WTC11 (cell line): Measurements from ENCODE around the gene CES5A. TPM values are rescaled to one million over a fixed set of nuclear protein-coding genes. Genes with fewer than 3 reads are reported as not detected.

ENCODE experiments used
- ATAC-seq: fragments of 200-7000 bp; cut with Tn5 transposase; 2 replicates; pipeline ENCODE4 v1.10.0; 2021; ENCODE audit warnings: mild to moderate bottlenecking, moderate library complexity
- CTCF ChIA-PET: fragments of 300-600 bp; sonication (Branson Sonifier 250); formaldehyde crosslinking; loops from one replicate; lab custom pipeline; 2021; ENCODE audit warnings: antibody characterized with exemption; lab: Charles Lee
- POLR2A ChIA-PET: fragments of 350-600 bp; sonication (Branson Sonifier 250); formaldehyde crosslinking; loops from one replicate; lab custom pipeline; 2021; ENCODE audit warnings: antibody characterized with exemption; lab: Charles Lee
- DNase-seq: peaks from one replicate; pipeline ENCODE4 v3.0.0; 2021; ENCODE audit warnings: low spot score
- H3K27ac Mint-ChIP-seq: 2 replicates; pipeline ENCODE4 v1.8.0; 2021; ENCODE audit warnings: mixed read lengths
- H3K27me3 Mint-ChIP-seq: 2 replicates; pipeline ENCODE4 v1.8.0; 2021; ENCODE audit warnings: low read depth, mild to moderate bottlenecking, moderate library complexity, mixed read lengths
- H3K36me3 Mint-ChIP-seq: 2 replicates; pipeline ENCODE4 v1.8.0; 2021; ENCODE audit warnings: mixed read lengths
- H3K4me1 Mint-ChIP-seq: 2 replicates; pipeline ENCODE4 v1.8.0; 2022; ENCODE audit warnings: mixed read lengths
- H3K4me3 Mint-ChIP-seq: 2 replicates; pipeline ENCODE4 v1.8.0; 2021; ENCODE audit warnings: mild to moderate bottlenecking, moderate library complexity, mixed read lengths
- H3K9me3 Mint-ChIP-seq: 2 replicates; pipeline ENCODE4 v1.8.0; 2021; ENCODE audit warnings: mixed read lengths
- ARID4B ChIP-seq: sonication (generic); formaldehyde crosslinking; IDR thresholded peaks from 2 replicates; pipeline ENCODE4 v1.8.0; 2023; ENCODE audit warnings: missing genetic modification reagents, mild to moderate bottlenecking, borderline replicate concordance
- ATF1 ChIP-seq: sonication (generic); formaldehyde crosslinking; IDR thresholded peaks from 2 replicates; pipeline ENCODE4 v1.8.1; 2023; ENCODE audit warnings: mild to moderate bottlenecking, moderate library complexity, missing genetic modification reagents
- CDX4 ChIP-seq: fragments of 250-450 bp; sonication (Bioruptor Pico); IDR thresholded peaks from 2 replicates; pipeline ENCODE4 v1.9.0; 2021; ENCODE audit warnings: moderate library complexity, mild to moderate bottlenecking, inconsistent platforms, borderline replicate concordance
- ESRRA ChIP-seq: sonication (generic); formaldehyde crosslinking; IDR thresholded peaks from 2 replicates; pipeline ENCODE4 v1.8.1; 2022; ENCODE audit warnings: mild to moderate bottlenecking, missing genetic modification reagents, borderline replicate concordance
- FOXJ3 ChIP-seq: sonication (generic); formaldehyde crosslinking; IDR thresholded peaks from 2 replicates; pipeline ENCODE4 v1.9.0; 2021; ENCODE audit warnings: missing genetic modification reagents, mild to moderate bottlenecking, borderline replicate concordance
- GABPB1 ChIP-seq: sonication (generic); formaldehyde crosslinking; IDR thresholded peaks from 2 replicates; pipeline ENCODE4 v1.8.1; 2023; ENCODE audit warnings: mild to moderate bottlenecking, missing genetic modification reagents
- MXD4 ChIP-seq: fragments of 250-450 bp; sonication (Bioruptor Pico); IDR thresholded peaks from 2 replicates; pipeline ENCODE4 v1.8.0; 2021; ENCODE audit warnings: mild to moderate bottlenecking, moderate library complexity, borderline replicate concordance
- NFYB ChIP-seq: sonication (generic); formaldehyde crosslinking; conservative IDR thresholded peaks from 2 replicates; pipeline ENCODE4 v1.8.0; 2022; ENCODE audit warnings: low read depth, missing genetic modification reagents
- ZNF138 ChIP-seq: sonication (generic); formaldehyde crosslinking; conservative IDR thresholded peaks from 2 replicates; pipeline ENCODE4 v1.8.1; 2022; ENCODE audit warnings: mild to moderate bottlenecking, moderate library complexity, missing genetic modification reagents
- total RNA-seq: library from RNA; stranded (reverse); gene quantifications from 3 replicates; pipeline ENCODE4 v1.2.3, GENCODE V29; 2021
- TF ChIP-seq, protein P1 (sequence below): sonication (generic); formaldehyde crosslinking; conservative IDR thresholded peaks from 2 replicates; pipeline ENCODE4 v1.8.1; 2023; ENCODE audit warnings: mild to moderate bottlenecking, low read depth, missing genetic modification reagents, moderate library complexity
- TF ChIP-seq, protein P2 (sequence below): sonication (generic); formaldehyde crosslinking; IDR thresholded peaks from 2 replicates; pipeline ENCODE4 v1.8.0; 2022; ENCODE audit warnings: mild to moderate bottlenecking, missing genetic modification reagents
- TF ChIP-seq, protein P3 (sequence below): fragments of 250-450 bp; sonication (Bioruptor Pico); IDR thresholded peaks from 2 replicates; pipeline ENCODE4 v1.9.0; 2021; ENCODE audit warnings: mild to moderate bottlenecking
- TF ChIP-seq, protein P4 (sequence below): sonication (generic); formaldehyde crosslinking; IDR thresholded peaks from 2 replicates; pipeline ENCODE4 v1.8.0; 2022; ENCODE audit warnings: mild to moderate bottlenecking, missing genetic modification reagents

CES5A gene
- total RNA-seq, 1 experiment from 2014 or later = not detected

- TF ChIP-seq ESRRA (CRISPR knock-in tag) = no peak
- TF ChIP-seq, protein P1, sequence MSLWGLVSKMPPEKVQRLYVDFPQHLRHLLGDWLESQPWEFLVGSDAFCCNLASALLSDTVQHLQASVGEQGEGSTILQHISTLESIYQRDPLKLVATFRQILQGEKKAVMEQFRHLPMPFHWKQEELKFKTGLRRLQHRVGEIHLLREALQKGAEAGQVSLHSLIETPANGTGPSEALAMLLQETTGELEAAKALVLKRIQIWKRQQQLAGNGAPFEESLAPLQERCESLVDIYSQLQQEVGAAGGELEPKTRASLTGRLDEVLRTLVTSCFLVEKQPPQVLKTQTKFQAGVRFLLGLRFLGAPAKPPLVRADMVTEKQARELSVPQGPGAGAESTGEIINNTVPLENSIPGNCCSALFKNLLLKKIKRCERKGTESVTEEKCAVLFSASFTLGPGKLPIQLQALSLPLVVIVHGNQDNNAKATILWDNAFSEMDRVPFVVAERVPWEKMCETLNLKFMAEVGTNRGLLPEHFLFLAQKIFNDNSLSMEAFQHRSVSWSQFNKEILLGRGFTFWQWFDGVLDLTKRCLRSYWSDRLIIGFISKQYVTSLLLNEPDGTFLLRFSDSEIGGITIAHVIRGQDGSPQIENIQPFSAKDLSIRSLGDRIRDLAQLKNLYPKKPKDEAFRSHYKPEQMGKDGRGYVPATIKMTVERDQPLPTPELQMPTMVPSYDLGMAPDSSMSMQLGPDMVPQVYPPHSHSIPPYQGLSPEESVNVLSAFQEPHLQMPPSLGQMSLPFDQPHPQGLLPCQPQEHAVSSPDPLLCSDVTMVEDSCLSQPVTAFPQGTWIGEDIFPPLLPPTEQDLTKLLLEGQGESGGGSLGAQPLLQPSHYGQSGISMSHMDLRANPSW (CRISPR knock-in tag) = no peak
- TF ChIP-seq MXD4 (CRISPR knock-in tag) = no peak
- TF ChIP-seq FOXJ3 (CRISPR knock-in tag) = no peak
Observed at GRCh38 chr16:55822280-55822810, 52.8 kb downstream of the CES5A start (continued).

- Mint-ChIP-seq H3K9me3 (peaks cover 7% of the 10 kb centered on the region; the same call in 1 of the 2 replicates), H3K27me3 (peaks cover 11% of the 10 kb centered on the region), H3K4me1 (no peaks in the 10 kb centered on the region), H3K4me3 (no peak overlapping the region), H3K27ac (no peak overlapping the region), H3K36me3 (no peaks in the 10 kb centered on the region)
- POLR2A ChIA-PET = no interaction called here
- DNase-seq = no peak
- CTCF ChIA-PET = no interaction called here
- ATAC-seq = no peak
- TF ChIP-seq NFYB (CRISPR knock-in tag) (no peak), GABPB1 (CRISPR knock-in tag) (no peak), ESRRA (CRISPR knock-in tag) (no peak), ATF1 (CRISPR knock-in tag) (no peak), ARID4B (no peak), CDX4 (no peak), ZNF138 (no peak)
- TF ChIP-seq, protein P2, sequence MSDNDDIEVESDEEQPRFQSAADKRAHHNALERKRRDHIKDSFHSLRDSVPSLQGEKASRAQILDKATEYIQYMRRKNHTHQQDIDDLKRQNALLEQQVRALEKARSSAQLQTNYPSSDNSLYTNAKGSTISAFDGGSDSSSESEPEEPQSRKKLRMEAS (CRISPR knock-in tag) = no peak
- TF ChIP-seq, protein P3, sequence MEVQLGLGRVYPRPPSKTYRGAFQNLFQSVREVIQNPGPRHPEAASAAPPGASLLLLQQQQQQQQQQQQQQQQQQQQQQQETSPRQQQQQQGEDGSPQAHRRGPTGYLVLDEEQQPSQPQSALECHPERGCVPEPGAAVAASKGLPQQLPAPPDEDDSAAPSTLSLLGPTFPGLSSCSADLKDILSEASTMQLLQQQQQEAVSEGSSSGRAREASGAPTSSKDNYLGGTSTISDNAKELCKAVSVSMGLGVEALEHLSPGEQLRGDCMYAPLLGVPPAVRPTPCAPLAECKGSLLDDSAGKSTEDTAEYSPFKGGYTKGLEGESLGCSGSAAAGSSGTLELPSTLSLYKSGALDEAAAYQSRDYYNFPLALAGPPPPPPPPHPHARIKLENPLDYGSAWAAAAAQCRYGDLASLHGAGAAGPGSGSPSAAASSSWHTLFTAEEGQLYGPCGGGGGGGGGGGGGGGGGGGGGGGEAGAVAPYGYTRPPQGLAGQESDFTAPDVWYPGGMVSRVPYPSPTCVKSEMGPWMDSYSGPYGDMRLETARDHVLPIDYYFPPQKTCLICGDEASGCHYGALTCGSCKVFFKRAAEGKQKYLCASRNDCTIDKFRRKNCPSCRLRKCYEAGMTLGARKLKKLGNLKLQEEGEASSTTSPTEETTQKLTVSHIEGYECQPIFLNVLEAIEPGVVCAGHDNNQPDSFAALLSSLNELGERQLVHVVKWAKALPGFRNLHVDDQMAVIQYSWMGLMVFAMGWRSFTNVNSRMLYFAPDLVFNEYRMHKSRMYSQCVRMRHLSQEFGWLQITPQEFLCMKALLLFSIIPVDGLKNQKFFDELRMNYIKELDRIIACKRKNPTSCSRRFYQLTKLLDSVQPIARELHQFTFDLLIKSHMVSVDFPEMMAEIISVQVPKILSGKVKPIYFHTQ (CRISPR knock-in tag) = no peak
- TF ChIP-seq, protein P4, sequence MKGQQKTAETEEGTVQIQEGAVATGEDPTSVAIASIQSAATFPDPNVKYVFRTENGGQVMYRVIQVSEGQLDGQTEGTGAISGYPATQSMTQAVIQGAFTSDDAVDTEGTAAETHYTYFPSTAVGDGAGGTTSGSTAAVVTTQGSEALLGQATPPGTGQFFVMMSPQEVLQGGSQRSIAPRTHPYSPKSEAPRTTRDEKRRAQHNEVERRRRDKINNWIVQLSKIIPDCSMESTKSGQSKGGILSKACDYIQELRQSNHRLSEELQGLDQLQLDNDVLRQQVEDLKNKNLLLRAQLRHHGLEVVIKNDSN (CRISPR knock-in tag) = no peak
- TF ChIP-seq, all 79 proteins: peak for 0
Observed at GRCh38 chr16:55821210-55821609, 54.0 kb downstream of the CES5A start.
